Ishikawa (cell line): ENCODE measurements around the gene DUSP9.

Source experiments
- CEBPB ChIP-seq: IDR thresholded peaks from 2 replicates; pipeline ENCODE4 v1.6.1; 2012
- CREB1 ChIP-seq: IDR thresholded peaks from 2 replicates; pipeline ENCODE4 v1.6.1; 2012; ENCODE audit warnings: low read depth
- EGR1 ChIP-seq: IDR thresholded peaks from 2 replicates; pipeline ENCODE4 v1.6.1; 2012
- EP300 ChIP-seq: IDR thresholded peaks from 2 replicates; pipeline ENCODE4 v1.6.1; 2012; ENCODE audit warnings: borderline replicate concordance
- FOXM1 ChIP-seq: IDR thresholded peaks from 2 replicates; pipeline ENCODE4 v1.6.1; 2012; ENCODE audit warnings: low read depth, borderline replicate concordance
- MAX ChIP-seq: IDR thresholded peaks from 2 replicates; pipeline ENCODE4 v1.6.1; 2012
- NFIC ChIP-seq: IDR thresholded peaks from 2 replicates; pipeline ENCODE4 v1.6.1; 2012
- RAD21 ChIP-seq: IDR thresholded peaks from 2 replicates; pipeline ENCODE4 v1.6.1; 2012; ENCODE audit warnings: low read depth
- TAF1 ChIP-seq: IDR thresholded peaks from 2 replicates; pipeline ENCODE4 v1.6.1; 2012; ENCODE audit warnings: low read depth, mild to moderate bottlenecking
- TCF12 ChIP-seq: IDR thresholded peaks from 2 replicates; pipeline ENCODE4 v1.6.1; 2012; ENCODE audit warnings: low read depth
- TEAD4 ChIP-seq: IDR thresholded peaks from 2 replicates; pipeline ENCODE4 v1.6.1; 2012
- USF1 ChIP-seq: IDR thresholded peaks from 2 replicates; pipeline ENCODE4 v1.6.1; 2012
- YY1 ChIP-seq: IDR thresholded peaks from 2 replicates; pipeline ENCODE4 v1.6.1; 2012; ENCODE audit warnings: low read depth
- ZBTB7A ChIP-seq: IDR thresholded peaks from 2 replicates; pipeline ENCODE4 v1.6.1; 2012; ENCODE audit warnings: low read depth
- TF ChIP-seq, protein P1 (sequence below): IDR thresholded peaks from 2 replicates; pipeline ENCODE4 v1.6.1; 2012; ENCODE audit warnings: low read depth, mild to moderate bottlenecking

Gene DUSP9

DNA sequence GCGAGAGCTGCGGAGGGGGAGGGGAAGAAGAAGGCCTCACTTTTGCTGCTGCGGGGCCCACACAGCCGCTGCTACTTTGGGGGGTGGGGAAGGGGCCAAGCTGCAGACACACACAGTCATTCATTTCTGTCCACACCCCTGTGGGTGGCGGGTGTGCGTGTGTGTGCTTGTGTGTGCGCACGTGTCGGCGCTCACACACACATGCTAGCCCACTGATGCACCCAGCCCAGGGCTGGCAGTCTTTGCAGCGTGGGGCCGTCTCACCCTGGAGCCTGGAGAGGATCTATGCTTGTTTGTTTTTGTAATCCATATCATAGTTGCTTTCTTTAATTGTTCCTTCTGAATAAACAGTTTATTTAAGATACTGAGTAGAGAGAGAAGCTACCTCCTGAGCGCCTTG, 4.0 kb downstream of the DUSP9 start:
- TF ChIP-seq CREB1 (no peak), TAF1 (no peak), NFIC (no peak), ZBTB7A (no peak)

DNA sequence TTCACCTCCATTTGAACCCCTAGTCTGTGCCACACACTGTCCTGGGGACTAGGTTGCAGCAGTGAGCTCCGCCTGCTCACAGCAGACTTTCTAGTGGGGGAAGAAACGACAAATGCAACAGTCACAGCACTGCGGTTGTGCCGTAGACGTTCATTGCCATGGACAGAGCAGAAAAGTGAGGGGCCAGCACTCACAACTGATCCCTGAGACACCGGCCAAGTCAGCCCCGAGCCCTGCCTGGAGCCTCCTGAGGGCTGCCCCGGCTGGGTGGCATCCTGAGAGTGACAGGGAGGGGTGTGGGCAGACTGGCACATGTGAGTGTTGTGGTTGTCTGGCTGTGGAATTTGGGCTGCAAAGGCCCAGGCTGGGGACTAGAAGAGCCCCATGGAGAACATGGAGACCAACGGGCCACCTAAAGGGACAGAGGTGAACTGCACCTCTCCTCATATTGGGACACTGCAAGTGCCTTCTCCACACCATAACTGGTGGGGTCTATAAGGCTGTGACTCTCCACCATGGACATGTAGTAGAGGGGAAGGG, 4.6 kb downstream of the DUSP9 start:
- no peak for TF ChIP-seq MAX
- no peak for TF ChIP-seq CREB1
- TF ChIP-seq EGR1 = no peak
- TF ChIP-seq, protein P1, sequence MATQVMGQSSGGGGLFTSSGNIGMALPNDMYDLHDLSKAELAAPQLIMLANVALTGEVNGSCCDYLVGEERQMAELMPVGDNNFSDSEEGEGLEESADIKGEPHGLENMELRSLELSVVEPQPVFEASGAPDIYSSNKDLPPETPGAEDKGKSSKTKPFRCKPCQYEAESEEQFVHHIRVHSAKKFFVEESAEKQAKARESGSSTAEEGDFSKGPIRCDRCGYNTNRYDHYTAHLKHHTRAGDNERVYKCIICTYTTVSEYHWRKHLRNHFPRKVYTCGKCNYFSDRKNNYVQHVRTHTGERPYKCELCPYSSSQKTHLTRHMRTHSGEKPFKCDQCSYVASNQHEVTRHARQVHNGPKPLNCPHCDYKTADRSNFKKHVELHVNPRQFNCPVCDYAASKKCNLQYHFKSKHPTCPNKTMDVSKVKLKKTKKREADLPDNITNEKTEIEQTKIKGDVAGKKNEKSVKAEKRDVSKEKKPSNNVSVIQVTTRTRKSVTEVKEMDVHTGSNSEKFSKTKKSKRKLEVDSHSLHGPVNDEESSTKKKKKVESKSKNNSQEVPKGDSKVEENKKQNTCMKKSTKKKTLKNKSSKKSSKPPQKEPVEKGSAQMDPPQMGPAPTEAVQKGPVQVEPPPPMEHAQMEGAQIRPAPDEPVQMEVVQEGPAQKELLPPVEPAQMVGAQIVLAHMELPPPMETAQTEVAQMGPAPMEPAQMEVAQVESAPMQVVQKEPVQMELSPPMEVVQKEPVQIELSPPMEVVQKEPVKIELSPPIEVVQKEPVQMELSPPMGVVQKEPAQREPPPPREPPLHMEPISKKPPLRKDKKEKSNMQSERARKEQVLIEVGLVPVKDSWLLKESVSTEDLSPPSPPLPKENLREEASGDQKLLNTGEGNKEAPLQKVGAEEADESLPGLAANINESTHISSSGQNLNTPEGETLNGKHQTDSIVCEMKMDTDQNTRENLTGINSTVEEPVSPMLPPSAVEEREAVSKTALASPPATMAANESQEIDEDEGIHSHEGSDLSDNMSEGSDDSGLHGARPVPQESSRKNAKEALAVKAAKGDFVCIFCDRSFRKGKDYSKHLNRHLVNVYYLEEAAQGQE = no peak
- no peak for TF ChIP-seq FOXM1
- no peak for TF ChIP-seq ZBTB7A
- TF ChIP-seq CEBPB = no peak
- TF ChIP-seq EP300 = no peak
- no peak for TF ChIP-seq TCF12
- no peak for TF ChIP-seq TAF1
- TF ChIP-seq TEAD4 = no peak
- TF ChIP-seq RAD21 = no peak
- no peak for TF ChIP-seq YY1
- TF ChIP-seq NFIC = no peak
- no peak for TF ChIP-seq USF1

- TF ChIP-seq EGR1 (no peak), CEBPB (no peak), YY1 (no peak), MAX (no peak), USF1 (no peak), RAD21 (no peak)
Observed at GRCh38 chrX:153653556-153653955, 6.6 kb downstream of the DUSP9 start.

- no peak for TF ChIP-seq MAX
- no peak for TF ChIP-seq EP300
- no peak for TF ChIP-seq CEBPB
- TF ChIP-seq USF1 = no peak
- TF ChIP-seq TEAD4 = no peak
- no peak for TF ChIP-seq CREB1
- no peak for TF ChIP-seq TAF1
- TF ChIP-seq YY1 = no peak
- TF ChIP-seq, protein P1 = no peak
- TF ChIP-seq RAD21 = no peak
Observed at GRCh38 chrX:153657161-153657560, 10.2 kb downstream of the DUSP9 start.

- TF ChIP-seq TEAD4 (no peak), MAX (no peak), NFIC (no peak), EP300 (no peak), RAD21 (no peak), EGR1 (no peak), TCF12 (no peak), FOXM1 (no peak), TAF1 (no peak), ZBTB7A (no peak), CEBPB (no peak), YY1 (no peak)
- TF ChIP-seq, protein P1 = no peak
Observed at GRCh38 chrX:153659268-153659667, 12.3 kb downstream of the DUSP9 start.
